Caco-2 (cell line): ENCODE data around the gene FCGBP. TPM values are rescaled to one million over a fixed set of nuclear protein-coding genes. Genes with fewer than 3 reads are reported as not detected.

Experiments used
- BruUV-seq: library from RNA; stranded (reverse); fragments of 400-500 nt; replicated peaks from 2 replicates; lab custom pipeline; 2021; lab: Mats Ljungman, UMichigan
- CTCF ChIA-PET: fragments of 300-600 bp; sonication (Branson Sonifier 250); formaldehyde crosslinking; loops from one replicate; lab custom pipeline; 2022; ENCODE audit warnings: antibody characterized with exemption; lab: Charles Lee
- POLR2A ChIA-PET: fragments of 300-600 bp; sonication (Branson Sonifier 250); formaldehyde crosslinking; loops from one replicate; lab custom pipeline; 2022; ENCODE audit warnings: antibody characterized with exemption; lab: Charles Lee
- DNase-seq, 2 experiments: peaks; one replicate each; pipeline versions ENCODE4 v3.0.0 to v3.0.0-alpha.2; 2020 to 2022
- H3K27me3 ChIP-seq: replicated peaks from 2 replicates; pipeline ENCODE4 v1.6.0; 2011; ENCODE audit warnings: low read length; ENCODE audit not compliant: control insufficient read depth, insufficient read depth
- H3K36me3 ChIP-seq: 2 replicates; pipeline ENCODE4 v1.5.1; 2011; ENCODE audit warnings: low read length; ENCODE audit not compliant: control insufficient read depth, insufficient read depth
- H3K4me1 ChIP-seq: fragments of 250-450 bp; sonication (Bioruptor Pico); 2 replicates; pipeline ENCODE4 v1.5.1; 2020; ENCODE audit warnings: mild to moderate bottlenecking
- H3K4me3 ChIP-seq: 2 replicates; pipeline ENCODE4 v1.5.1; 2011; ENCODE audit warnings: low read depth, mild to moderate bottlenecking, control low read depth, low read length
- H3K9me3 ChIP-seq: fragments of 250-450 bp; sonication (Bioruptor Pico); 2 replicates; pipeline ENCODE4 v1.5.1; 2020; ENCODE audit warnings: mild to moderate bottlenecking, moderate library complexity
- H3K27ac Mint-ChIP-seq: one replicate; pipeline ENCODE4 v1.8.0; 2022; ENCODE audit warnings: mixed read lengths; ENCODE audit not compliant: unreplicated experiment
- H3K27me3 Mint-ChIP-seq: one replicate; pipeline ENCODE4 v1.8.0; 2022; ENCODE audit warnings: mixed read lengths; ENCODE audit not compliant: insufficient read depth, unreplicated experiment
- H3K36me3 Mint-ChIP-seq: one replicate; pipeline ENCODE4 v1.8.0; 2022; ENCODE audit warnings: mild to moderate bottlenecking, mixed read lengths; ENCODE audit not compliant: insufficient read depth, unreplicated experiment
- H3K4me1 Mint-ChIP-seq: one replicate; pipeline ENCODE4 v1.8.0; 2022; ENCODE audit warnings: low read depth, mixed read lengths; ENCODE audit not compliant: unreplicated experiment
- H3K4me3 Mint-ChIP-seq: one replicate; pipeline ENCODE4 v1.8.0; 2022; ENCODE audit warnings: mild to moderate bottlenecking, moderate library complexity, mixed read lengths; ENCODE audit not compliant: unreplicated experiment
- H3K9me3 Mint-ChIP-seq: one replicate; pipeline ENCODE4 v1.8.0; 2022; ENCODE audit warnings: mixed read lengths; ENCODE audit not compliant: unreplicated experiment
- CTCF ChIP-seq, 2 experiments: fragments of 200-600 bp in 1 of 2; IDR thresholded peaks; 1 replicate in 1 of 2; 2 replicates in 1 of 2; pipeline versions ENCODE4 v1.5.1 to v1.8.0; 2011 to 2022; ENCODE audit warnings: antibody characterized with exemption in 1 of 2, control low read depth in 1 of 2, inconsistent platforms in 1 of 2, low read depth in 1 of 2, low read length in 1 of 2, mild to moderate bottlenecking in 1 of 2, moderate library complexity in 1 of 2; ENCODE audit not compliant: insufficient read depth in 1 of 2, severe bottlenecking in 1 of 2, unreplicated experiment in 1 of 2
- intact Hi-C: fragments of 100-400 bp; cut with micrococcal nuclease; formaldehyde crosslinking; loops from one replicate; pipeline ENCODE4 v1.10.0; 2022; ENCODE audit not compliant: unreplicated experiment
- total RNA-seq: library from RNA; stranded (reverse); gene quantifications from 2 replicates; pipeline ENCODE4 v1.2.3, GENCODE V29; 2022

The FCGBP gene
- total RNA-seq, 1 experiment from 2014 or later, result 0.16 TPM

GRCh38 chr19:39941151-39941550 is 6.7 kb upstream of the FCGBP start:
- no peak overlapping the region for H3K4me3 Mint-ChIP-seq

GRCh38 chr19:39940221-39940833 is 5.9 kb upstream of the FCGBP start:
- H3K9me3 Mint-ChIP-seq, result no peaks in the 10 kb centered on the region
- no peak overlapping the region for H3K27ac Mint-ChIP-seq
- H3K36me3 Mint-ChIP-seq, result no peaks in the 10 kb centered on the region
- DNase-seq, result no peak
- no peaks in the 10 kb centered on the region for H3K9me3 ChIP-seq
- TF ChIP-seq CTCF (IDR thresholded peaks at IDR 0.05; ENCODE audit: insufficient read depth in 1 of 2, low read depth in 1 of 2, low read length in 1 of 2, severe bottlenecking in 1 of 2, unreplicated experiment in 1 of 2), result no peak
- no peak overlapping the region for H3K4me3 ChIP-seq
- CTCF ChIA-PET, result no interaction called here
- POLR2A ChIA-PET, result no interaction called here
- H3K4me3 Mint-ChIP-seq, result no peak overlapping the region
- H3K36me3 ChIP-seq, result no peaks in the 10 kb centered on the region
- intact Hi-C loops, result no loop called here
- no peaks in the 10 kb centered on the region for H3K27me3 ChIP-seq
- no TSS peak for BruUV-seq
- H3K27me3 Mint-ChIP-seq, result no peaks in the 10 kb centered on the region
- H3K4me1 Mint-ChIP-seq, result peaks cover 29% of the 10 kb centered on the region
- peaks cover 31% of the 10 kb centered on the region for H3K4me1 ChIP-seq

More at GRCh38 chr19:39941151-39941550, 6.7 kb upstream of the FCGBP start:
- no peaks in the 10 kb centered on the region for H3K27me3 Mint-ChIP-seq
- no peak overlapping the region for H3K27ac Mint-ChIP-seq
- H3K4me1 Mint-ChIP-seq, result peaks cover 29% of the 10 kb centered on the region
- H3K4me3 ChIP-seq, result no peak overlapping the region
- CTCF ChIA-PET, result no interaction called here
- POLR2A ChIA-PET, result no interaction called here
- BruUV-seq, result no TSS peak
- DNase-seq, result no peak
- intact Hi-C loops, result no loop called here
- H3K4me1 ChIP-seq, result peaks cover 29% of the 10 kb centered on the region
- TF ChIP-seq CTCF (IDR thresholded peaks at IDR 0.05; ENCODE audit: insufficient read depth in 1 of 2, low read depth in 1 of 2, low read length in 1 of 2, severe bottlenecking in 1 of 2, unreplicated experiment in 1 of 2), result no peak
- H3K9me3 ChIP-seq, result no peaks in the 10 kb centered on the region; the same call in 1 of the 2 replicates
- H3K9me3 Mint-ChIP-seq, result no peaks in the 10 kb centered on the region
- no peaks in the 10 kb centered on the region for H3K27me3 ChIP-seq
- no peaks in the 10 kb centered on the region for H3K36me3 Mint-ChIP-seq
- no peaks in the 10 kb centered on the region for H3K36me3 ChIP-seq

- H3K36me3 ChIP-seq, result no peaks in the 10 kb centered on the region
- H3K4me3 ChIP-seq, result no peak overlapping the region
- Mint-ChIP-seq H3K9me3 (no peaks in the 10 kb centered on the region), H3K4me1 (peaks cover 29% of the 10 kb centered on the region), H3K27ac (no peak overlapping the region), H3K27me3 (peaks cover 1% of the 10 kb centered on the region), H3K4me3 (no peak overlapping the region), H3K36me3 (no peaks in the 10 kb centered on the region)
- POLR2A ChIA-PET, result no interaction called here
- intact Hi-C loops, result no loop called here
- H3K9me3 ChIP-seq, result no peaks in the 10 kb centered on the region
- H3K27me3 ChIP-seq, result no peaks in the 10 kb centered on the region
- H3K4me1 ChIP-seq, result peaks cover 25% of the 10 kb centered on the region
- BruUV-seq, result no TSS peak
- no peak for TF ChIP-seq CTCF (IDR thresholded peaks at IDR 0.05; ENCODE audit: insufficient read depth in 1 of 2, low read depth in 1 of 2, low read length in 1 of 2, severe bottlenecking in 1 of 2, unreplicated experiment in 1 of 2)
- no peak for DNase-seq
- CTCF ChIA-PET, result no interaction called here
These were observed 5.1 kb upstream of the FCGBP start for GRCh38 chr19:39939556-39939955.
